Left ventricle myocardium superior (tissue), 1 donor: ENCODE data around the gene PCYT1A. TPM values are rescaled to one million over a fixed set of nuclear protein-coding genes. Genes with fewer than 3 reads are reported as not detected.
A peak's percentile ranks its signal among the peaks of the same experiment; 100 is the strongest.
"Not testable (repeated sequence)": the region's sequence is repeated elsewhere in the genome, so short reads cannot be mapped to it uniquely, and the experiment has no call there.

ENCODE experiments used
- ATAC-seq: fragments of 200-7000 bp; cut with Tn5 transposase; one replicate; pipeline ENCODE4 v1.9.1; 2020; ENCODE audit warnings: mild to moderate bottlenecking, moderate library complexity
- DNase-seq: peaks from one replicate; pipeline ENCODE4 v3.0.0-alpha.2; 2020
- intact Hi-C: fragments of 100-400 bp; cut with micrococcal nuclease; formaldehyde crosslinking; loops from one replicate; pipeline ENCODE4 v1.11.0; 2022
- total RNA-seq: library from RNA; stranded (reverse); fragmentation: NEBNext Ultra II Directional; extraction: Animal tissue kit (Norgen Biotek cat#: 25700); gene quantifications from one replicate; pipeline ENCODE4 v1.2.1, GENCODE V29; 2021
- donor health status: DM: no; HTN: yes; CAD: no; lungs with severe emphysema.

Gene PCYT1A
- total RNA-seq, 1 donor from 2014 or later = 99.0 TPM

DNA sequence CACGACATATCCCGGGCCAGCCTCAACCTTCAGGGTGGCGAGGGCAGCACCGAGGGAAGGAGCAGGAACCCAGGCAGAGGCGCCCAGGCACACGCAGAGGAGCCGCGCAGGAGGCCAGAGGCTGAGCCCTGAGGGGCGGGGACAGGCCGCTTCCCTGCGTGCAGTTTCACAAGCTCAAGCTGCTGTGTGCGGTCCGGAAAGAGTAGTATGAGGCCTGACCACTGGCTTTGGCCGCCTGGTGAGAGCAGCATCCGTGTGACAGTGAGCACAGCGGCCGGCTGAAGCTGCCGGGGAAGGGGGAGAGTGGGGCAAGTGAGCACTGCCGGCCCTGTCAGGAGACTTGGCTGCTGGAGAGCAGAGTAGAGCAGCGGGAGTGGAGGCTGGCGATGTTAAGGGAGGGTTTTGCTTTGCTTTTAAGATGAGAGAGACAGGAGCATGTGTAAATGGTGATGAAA is 85.0 kb downstream of the PCYT1A start:
- intact Hi-C loops = no loop called here
- peak; percentile 70 for ATAC-seq

GRCh38 chr3:196198771-196199753 is 88.5 kb downstream of the PCYT1A start:
- intact Hi-C loops = loop anchor here (5.0 kb wide), 1 partner anchor 127 kb away; no protein-coding TSS in a partner anchor
- DNase-seq (no peak), ATAC-seq (no peak)

More for the DNA sequence above, 85.0 kb downstream of the PCYT1A start:
- DNase-seq = peak; percentile 66

DNA sequence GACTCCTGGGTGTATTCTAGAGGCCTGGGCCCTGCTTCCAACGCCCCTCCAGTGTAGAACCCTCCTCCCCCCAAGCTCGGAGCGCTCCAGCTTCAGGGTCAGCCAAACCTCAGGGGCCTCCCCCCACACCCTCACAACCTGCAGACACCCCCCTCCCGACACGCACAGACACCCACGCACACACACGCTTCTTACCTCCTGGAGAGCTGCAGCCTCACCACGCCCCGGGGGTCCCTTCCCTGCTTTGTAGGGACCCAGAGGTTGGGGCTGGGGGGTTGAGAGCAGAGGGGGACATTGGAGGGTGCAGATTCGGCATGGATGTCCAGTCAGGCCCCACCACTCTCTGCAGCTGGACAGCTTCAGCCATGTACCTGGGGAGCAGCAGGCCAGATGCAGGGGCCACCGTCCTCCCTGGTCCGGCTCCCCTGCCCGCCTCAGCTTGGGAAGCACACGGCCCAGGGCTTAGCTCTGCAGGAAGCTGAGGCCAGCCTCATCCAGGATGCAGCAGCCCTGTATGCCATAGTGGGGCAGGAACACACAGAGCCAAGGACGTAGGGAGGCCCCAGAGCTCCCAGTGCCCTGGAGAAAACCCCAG is 89.3 kb downstream of the PCYT1A start:
- intact Hi-C loops = loop anchor here (5.0 kb wide), 1 partner anchor 126 kb away; no protein-coding TSS in a partner anchor
- ATAC-seq (no peak), DNase-seq (no peak)

DNA sequence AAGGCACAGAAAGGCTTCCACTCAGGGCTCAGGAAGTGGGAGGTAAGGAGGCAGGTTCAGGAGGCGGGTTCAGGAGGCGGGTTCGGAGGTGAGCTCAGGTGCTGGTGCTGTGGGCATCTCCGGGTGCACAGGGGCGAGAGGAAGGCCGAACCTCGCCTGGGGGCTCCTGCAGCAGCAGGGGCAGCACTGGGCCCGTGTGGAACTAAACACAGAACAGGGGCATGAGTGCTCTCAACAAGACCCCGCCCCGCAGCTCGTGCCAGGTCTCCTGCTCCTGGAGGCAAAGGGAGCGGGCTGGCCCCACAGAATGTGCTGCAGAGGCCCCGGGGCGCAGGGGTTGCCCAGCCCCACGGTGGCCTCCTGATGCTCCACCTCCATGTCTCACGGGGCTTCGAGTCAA is 90.0 kb downstream of the PCYT1A start:
- intact Hi-C loops = loop anchor here (5.0 kb wide), 1 partner anchor 125 kb away; no protein-coding TSS in a partner anchor
- DNase-seq = no peak
- ATAC-seq = no peak

DNA sequence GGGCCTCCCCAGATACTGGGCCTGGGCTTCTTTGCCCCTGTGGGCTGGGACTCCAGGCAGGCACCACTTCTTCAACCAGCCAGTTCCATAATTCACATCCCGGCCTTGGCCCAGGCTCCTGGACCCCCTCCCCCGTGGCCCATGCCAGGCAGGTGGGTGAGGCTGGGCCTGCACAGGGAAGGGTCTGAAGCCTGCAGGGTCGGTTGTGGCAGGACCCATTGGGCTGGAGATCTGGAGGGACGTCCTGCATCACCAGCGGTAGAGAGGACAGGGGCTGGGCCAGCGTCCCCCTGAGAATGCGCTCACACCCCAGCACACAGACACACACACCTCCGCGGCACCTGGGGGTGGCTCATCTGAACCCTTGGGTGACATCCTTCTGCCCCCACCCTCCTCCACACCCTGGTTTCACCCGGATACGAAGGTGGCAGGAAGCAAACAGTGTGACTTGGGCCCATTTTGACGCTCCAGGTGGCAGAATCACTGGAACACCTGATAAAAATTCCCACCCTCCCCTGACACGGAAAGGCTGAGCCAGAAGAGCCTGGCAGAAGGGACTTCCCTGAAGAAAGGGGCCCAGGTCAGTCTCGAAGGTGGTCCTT is 91.8 kb downstream of the PCYT1A start:
- ATAC-seq (no peak), DNase-seq (no peak)
- intact Hi-C loops = loop anchor here (5.0 kb wide), 1 partner anchor 123 kb away; no protein-coding TSS in a partner anchor

- intact Hi-C loops = no loop called here
- ATAC-seq (no peak), DNase-seq (no peak)
These were observed 93.0 kb downstream of the PCYT1A start for GRCh38 chr3:196194542-196194915.

DNA sequence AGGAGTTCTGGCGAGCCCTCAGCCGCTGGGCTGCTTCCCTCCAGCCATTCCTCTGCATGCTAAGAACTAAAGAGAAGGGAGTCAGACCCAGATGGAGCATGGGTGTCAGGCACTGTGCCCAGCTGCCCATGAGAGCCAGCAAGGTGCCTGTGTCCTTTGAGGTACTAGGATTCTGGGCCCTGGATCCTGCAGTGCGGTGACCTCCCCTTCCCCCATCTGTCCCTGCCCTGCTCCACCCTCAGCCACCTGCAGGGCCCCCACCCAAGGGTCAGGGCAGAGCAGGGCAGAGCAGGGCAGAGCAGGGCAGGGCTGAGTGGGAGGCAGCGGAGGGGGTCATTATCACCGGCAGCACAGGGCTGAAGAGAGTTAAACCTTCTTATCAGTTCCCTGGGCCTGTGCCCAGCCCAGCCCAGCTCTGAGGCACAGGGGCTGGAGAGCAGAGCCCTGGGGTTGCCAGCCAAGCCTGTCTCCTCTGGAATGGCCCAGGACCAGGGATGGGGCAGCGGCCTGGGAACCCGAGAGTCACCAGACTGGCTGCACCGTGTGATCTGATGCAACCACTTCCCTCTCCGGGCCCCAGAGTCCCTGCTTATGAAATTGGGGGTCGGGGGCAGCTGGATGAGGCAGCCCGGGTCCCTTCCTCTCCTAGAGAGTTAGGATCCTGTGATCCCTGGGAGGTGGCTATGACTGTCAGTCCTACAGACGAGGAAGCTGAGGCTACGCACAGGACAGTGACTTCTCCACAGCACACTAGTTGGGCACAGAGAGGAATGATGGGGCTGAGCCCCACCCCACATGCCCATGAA is 93.6 kb downstream of the PCYT1A start:
- ATAC-seq = peak; percentile 93
- intact Hi-C loops = no loop called here

GRCh38 chr3:196193133-196193735 is 94.3 kb downstream of the PCYT1A start:
- DNase-seq (no peak), ATAC-seq (no peak)
- intact Hi-C loops = no loop called here

More for the DNA sequence above, 93.6 kb downstream of the PCYT1A start:
- peak; percentile 91 for DNase-seq

- intact Hi-C loops = no loop called here
- peak; percentile 37 for ATAC-seq
- DNase-seq = peak; percentile 59
These were observed 94.9 kb downstream of the PCYT1A start for GRCh38 chr3:196192524-196193051.

- no peak for DNase-seq
- intact Hi-C loops = no loop called here
These were observed 95.4 kb downstream of the PCYT1A start for GRCh38 chr3:196192036-196192523.

GRCh38 chr3:196189566-196190347 is 97.8 kb downstream of the PCYT1A start:
- intact Hi-C loops = no loop called here
- DNase-seq (no peak), ATAC-seq (no peak)

More at GRCh38 chr3:196192036-196192523, 95.4 kb downstream of the PCYT1A start:
- ATAC-seq = no peak

GRCh38 chr3:196186651-196187573 is 100.6 kb downstream of the PCYT1A start:
- peak; percentile 64 for ATAC-seq
- no peak for DNase-seq

DNA sequence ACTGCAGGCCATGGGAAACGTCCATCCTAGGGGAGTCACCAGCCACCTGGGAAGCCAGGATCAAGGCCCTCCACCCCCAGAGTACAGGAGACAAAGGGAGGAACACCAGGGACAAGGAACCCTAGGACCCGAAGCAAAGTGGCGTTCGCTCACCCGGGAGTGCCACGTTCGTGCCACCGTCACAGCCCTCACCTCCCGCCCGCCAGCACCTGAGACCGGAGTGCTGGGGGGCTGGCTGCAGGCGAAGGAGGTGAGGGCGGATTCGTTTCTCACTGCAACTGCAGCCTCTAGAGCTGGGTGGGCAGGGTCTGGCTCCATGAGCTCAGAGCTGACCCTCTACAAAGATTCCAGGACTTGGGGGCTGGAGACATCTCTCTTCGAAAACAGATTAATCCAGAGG is 102.6 kb downstream of the PCYT1A start:
- no peak for ATAC-seq
- DNase-seq = no peak
- intact Hi-C loops = no loop called here

More at GRCh38 chr3:196186651-196187573, 100.6 kb downstream of the PCYT1A start:
- intact Hi-C loops = no loop called here

DNA sequence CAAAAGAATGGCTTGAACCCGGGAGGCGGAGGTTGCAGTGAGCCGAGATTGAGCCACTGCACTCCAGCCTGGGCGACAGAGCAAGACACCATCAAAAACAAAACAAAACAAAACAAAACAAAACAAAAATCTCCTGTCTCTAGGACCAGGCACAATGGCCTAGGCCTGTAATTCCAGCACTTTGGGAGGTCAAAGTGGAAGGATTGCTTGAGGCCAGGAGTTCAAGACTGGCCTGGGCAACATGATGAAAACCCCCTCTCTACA is 103.4 kb downstream of the PCYT1A start:
- intact Hi-C loops, DNase-seq, ATAC-seq: not testable (repeated sequence)

DNA sequence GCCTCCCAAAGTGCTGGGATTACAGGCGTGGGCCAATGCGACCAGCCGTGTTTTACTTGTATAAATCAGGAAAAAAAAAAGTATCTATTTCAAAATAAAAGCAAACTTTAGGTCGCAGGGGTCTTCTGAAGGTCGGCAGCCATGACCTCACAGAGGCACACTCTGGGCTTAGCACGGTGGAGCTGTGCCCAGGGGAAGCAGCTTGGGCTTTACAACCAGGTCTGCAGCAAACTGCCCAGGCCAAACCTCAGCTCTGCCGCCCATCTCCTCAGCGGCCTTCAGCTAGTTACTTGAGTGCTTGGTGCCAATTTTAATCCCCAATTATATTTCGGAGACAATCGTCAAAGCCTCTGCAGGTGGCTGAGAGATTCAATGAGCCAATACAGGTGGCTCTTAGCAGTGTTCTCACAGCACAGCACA is 106.4 kb downstream of the PCYT1A start:
- DNase-seq (no peak), ATAC-seq (no peak)
- intact Hi-C loops = no loop called here

DNA sequence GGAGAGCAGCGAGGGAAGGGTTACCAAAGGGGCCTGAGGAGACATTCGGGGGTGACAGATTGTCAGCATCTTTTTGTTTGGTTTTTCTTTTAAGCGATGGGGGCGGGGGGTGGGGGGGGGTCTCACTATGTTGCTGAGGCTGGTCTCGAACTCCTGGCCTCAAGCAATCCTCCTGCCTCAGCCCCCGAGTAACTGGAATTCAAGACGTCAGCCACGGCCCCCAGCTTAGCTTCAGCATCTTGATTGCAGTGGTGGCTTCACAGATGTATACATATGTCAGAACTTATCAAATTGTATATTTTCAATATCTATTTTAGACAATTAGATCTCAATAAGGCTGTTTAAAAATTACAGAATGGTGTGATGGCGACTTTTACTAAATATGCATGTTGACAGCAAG is 107.2 kb downstream of the PCYT1A start:
- DNase-seq (no peak), ATAC-seq (no peak)
- intact Hi-C loops = no loop called here
